Jurkat, Clone E6-1 (cell line): ENCODE results near the gene UBR7.
A peak's percentile ranks its signal among the peaks of the same experiment; 100 is the strongest.
"Not testable (repeated sequence)": the region's sequence is repeated elsewhere in the genome, so short reads cannot be mapped to it uniquely, and the experiment has no call there.

Experiments
- DNase-seq: peaks from one replicate; pipeline ENCODE4 v3.0.0-alpha.2; 2011; ENCODE audit warnings: low read depth, low spot score
- H3K4me3 ChIP-seq: 2 replicates; pipeline ENCODE4 v1.5.1; 2011; ENCODE audit warnings: mild to moderate bottlenecking, low read length, control low read depth, moderate library complexity

UBR7 gene

GRCh38 chr14:93185349-93185720 lies 21.7 kb upstream of the UBR7 start:
- peak overlapping the region; percentile 74 for H3K4me3 ChIP-seq
- DNase-seq: no peak

- no peak for DNase-seq
- no peak overlapping the region for H3K4me3 ChIP-seq
These were observed 20.6 kb upstream of the UBR7 start for GRCh38 chr14:93186466-93186865.

GRCh38 chr14:93186956-93187355 lies 20.1 kb upstream of the UBR7 start:
- no peak for DNase-seq
- no peak overlapping the region for H3K4me3 ChIP-seq

- no peak overlapping the region for H3K4me3 ChIP-seq
- DNase-seq: no peak
These were observed 11.6 kb upstream of the UBR7 start for GRCh38 chr14:93195316-93195999.

GRCh38 chr14:93199031-93199430 lies 8.0 kb upstream of the UBR7 start:
- DNase-seq: no peak
- H3K4me3 ChIP-seq: no peak overlapping the region

- no peak for DNase-seq
- H3K4me3 ChIP-seq: no peak overlapping the region
These were observed 6.5 kb upstream of the UBR7 start for GRCh38 chr14:93200553-93200952.

- no peak overlapping the region for H3K4me3 ChIP-seq
- DNase-seq: no peak
These were observed 5.8 kb upstream of the UBR7 start for GRCh38 chr14:93201155-93201704.

GRCh38 chr14:93207468-93208308 lies 632 bp downstream of the UBR7 start:
- no peak for DNase-seq

GRCh38 chr14:93212432-93212831 lies 5.4 kb downstream of the UBR7 start:
- H3K4me3 ChIP-seq: no peak overlapping the region
- no peak for DNase-seq

More at GRCh38 chr14:93207468-93208308, 632 bp downstream of the UBR7 start:
- peak overlapping the region; percentile 88 for H3K4me3 ChIP-seq

- DNase-seq: no peak
These were observed 7.5 kb downstream of the UBR7 start for GRCh38 chr14:93214598-93214997.

GRCh38 chr14:93219103-93219726 lies 12.2 kb downstream of the UBR7 start:
- no peak overlapping the region for H3K4me3 ChIP-seq
- peak; percentile 69 for DNase-seq

More at GRCh38 chr14:93214598-93214997, 7.5 kb downstream of the UBR7 start:
- H3K4me3 ChIP-seq: no peak overlapping the region

- no peak overlapping the region for H3K4me3 ChIP-seq
- DNase-seq: peak; percentile 35
These were observed 13.5 kb downstream of the UBR7 start for GRCh38 chr14:93220509-93220908.

GRCh38 chr14:93223565-93223964 lies 16.5 kb downstream of the UBR7 start:
- DNase-seq: no peak

GRCh38 chr14:93228550-93228949 lies 21.5 kb downstream of the UBR7 start:
- DNase-seq: no peak

More at GRCh38 chr14:93223565-93223964, 16.5 kb downstream of the UBR7 start:
- H3K4me3 ChIP-seq: no peak overlapping the region

GRCh38 chr14:93230539-93230938 lies 23.5 kb downstream of the UBR7 start:
- no peak overlapping the region for H3K4me3 ChIP-seq
- DNase-seq: no peak

More at GRCh38 chr14:93228550-93228949, 21.5 kb downstream of the UBR7 start:
- H3K4me3 ChIP-seq: no peak overlapping the region

- no peak overlapping the region for H3K4me3 ChIP-seq
These were observed 24.3 kb downstream of the UBR7 start for GRCh38 chr14:93231129-93231979.

GRCh38 chr14:93232159-93232558 lies 25.1 kb downstream of the UBR7 start:
- no peak overlapping the region for H3K4me3 ChIP-seq
- DNase-seq: no peak

More at GRCh38 chr14:93231129-93231979, 24.3 kb downstream of the UBR7 start:
- no peak for DNase-seq

- DNase-seq: not testable (repeated sequence)
These were observed 26.0 kb downstream of the UBR7 start for GRCh38 chr14:93233078-93233477.

GRCh38 chr14:93234798-93235197 lies 27.7 kb downstream of the UBR7 start:
- DNase-seq: no peak
- H3K4me3 ChIP-seq: no peak overlapping the region

More at GRCh38 chr14:93233078-93233477, 26.0 kb downstream of the UBR7 start:
- not testable (repeated sequence) for H3K4me3 ChIP-seq
